T-helper 2 cell treated with Interferon-gamma antibody and Interleukin-4, amounts not matched to agents 5 μg/mL and 100 μg/mL, for 36 hours (primary cell): ENCODE results near the gene SLC15A3.
A peak's percentile ranks its signal among the peaks of the same experiment; 100 is the strongest.

Experiments used
- DNase-seq: peaks from one replicate; pipeline ENCODE4 v3.0.0; 2021; ENCODE audit warnings: low spot score
- H3K27ac Mint-ChIP-seq: one replicate; pipeline ENCODE4 v1.8.0; 2021; ENCODE audit warnings: mild to moderate bottlenecking, mixed read lengths
- H3K27me3 Mint-ChIP-seq: one replicate; pipeline ENCODE4 v1.8.0; 2021; ENCODE audit warnings: low read depth, mixed read lengths
- H3K36me3 Mint-ChIP-seq: one replicate; pipeline ENCODE4 v1.8.0; 2021; ENCODE audit warnings: low read depth, mixed read lengths
- H3K4me1 Mint-ChIP-seq: one replicate; pipeline ENCODE4 v1.8.0; 2021; ENCODE audit warnings: low read depth, mixed read lengths
- H3K4me3 Mint-ChIP-seq: one replicate; pipeline ENCODE4 v1.8.0; 2022; ENCODE audit warnings: mild to moderate bottlenecking, moderate library complexity, mixed read lengths
- H3K9me3 Mint-ChIP-seq: one replicate; pipeline ENCODE4 v1.8.0; 2021; ENCODE audit warnings: mixed read lengths

SLC15A3 gene

GRCh38 chr11:60924906-60925853, 26.8 kb downstream of the SLC15A3 start:
- Mint-ChIP-seq H3K27me3 (peaks cover 35% of the 10 kb centered on the region), H3K4me3 (peak overlapping the region; percentile 59), H3K9me3 (no peaks in the 10 kb centered on the region), H3K27ac (no peak overlapping the region), H3K36me3 (peaks cover 20% of the 10 kb centered on the region), H3K4me1 (peaks cover 4% of the 10 kb centered on the region)
- no peak for DNase-seq

- Mint-ChIP-seq H3K27ac (no peak within 1 kb of the TSS), H3K4me3 (peak within 1 kb of the TSS; percentile 59), H3K27me3 (peaks cover 28% of the 10 kb centered on the region), H3K36me3 (peaks cover 22% of the 10 kb centered on the region), H3K9me3 (no peaks in the 10 kb centered on the region), H3K4me1 (peaks cover 4% of the 10 kb centered on the region)
- DNase-seq = no peak
Measured at GRCh38 chr11:60924110-60924905, 27.7 kb downstream of the SLC15A3 start, which contains the start of gene TMEM132A. TSS of gene TMEM132A (plus strand) at chr11:60924460. CDS start at chr11:60924634, 174 bp downstream.

GRCh38 chr11:60923800-60924109, 28.2 kb downstream of the SLC15A3 start:
- peak overlapping the region; percentile 49 for H3K4me3 Mint-ChIP-seq
- DNase-seq = no peak
- H3K27ac Mint-ChIP-seq = no peak overlapping the region

GRCh38 chr11:60923326-60923725, 28.6 kb downstream of the SLC15A3 start:
- peaks cover 22% of the 10 kb centered on the region for H3K36me3 Mint-ChIP-seq

More at GRCh38 chr11:60923800-60924109, 28.2 kb downstream of the SLC15A3 start:
- Mint-ChIP-seq H3K4me1 (peaks cover 4% of the 10 kb centered on the region), H3K27me3 (peaks cover 26% of the 10 kb centered on the region), H3K9me3 (no peaks in the 10 kb centered on the region), H3K36me3 (peaks cover 22% of the 10 kb centered on the region)

GRCh38 chr11:60922906-60923305, 29.1 kb downstream of the SLC15A3 start:
- H3K4me1 Mint-ChIP-seq = peaks cover 6% of the 10 kb centered on the region
- peaks cover 26% of the 10 kb centered on the region for H3K27me3 Mint-ChIP-seq
- H3K4me3 Mint-ChIP-seq = no peak overlapping the region
- H3K27ac Mint-ChIP-seq = no peak overlapping the region
- no peaks in the 10 kb centered on the region for H3K9me3 Mint-ChIP-seq
- DNase-seq = no peak
- peaks cover 22% of the 10 kb centered on the region for H3K36me3 Mint-ChIP-seq

More at GRCh38 chr11:60923326-60923725, 28.6 kb downstream of the SLC15A3 start:
- Mint-ChIP-seq H3K27ac (no peak overlapping the region), H3K27me3 (peaks cover 26% of the 10 kb centered on the region), H3K9me3 (no peaks in the 10 kb centered on the region), H3K4me1 (peaks cover 6% of the 10 kb centered on the region), H3K4me3 (peak overlapping the region; percentile 54)
- no peak for DNase-seq

GRCh38 chr11:60921777-60922335, 30.1 kb downstream of the SLC15A3 start:
- Mint-ChIP-seq H3K4me1 (peaks cover 11% of the 10 kb centered on the region), H3K4me3 (no peak overlapping the region), H3K27me3 (peaks cover 21% of the 10 kb centered on the region), H3K9me3 (no peaks in the 10 kb centered on the region), H3K27ac (no peak overlapping the region), H3K36me3 (peaks cover 25% of the 10 kb centered on the region)
- no peak for DNase-seq

GRCh38 chr11:60921259-60921658, 30.7 kb downstream of the SLC15A3 start:
- H3K4me3 Mint-ChIP-seq = no peak overlapping the region
- DNase-seq = no peak
- no peaks in the 10 kb centered on the region for H3K9me3 Mint-ChIP-seq
- no peak overlapping the region for H3K27ac Mint-ChIP-seq
- peaks cover 25% of the 10 kb centered on the region for H3K36me3 Mint-ChIP-seq
- H3K4me1 Mint-ChIP-seq = peaks cover 14% of the 10 kb centered on the region
- peaks cover 15% of the 10 kb centered on the region for H3K27me3 Mint-ChIP-seq

- peaks cover 31% of the 10 kb centered on the region for H3K36me3 Mint-ChIP-seq
- peaks cover 21% of the 10 kb centered on the region for H3K4me1 Mint-ChIP-seq
- DNase-seq = no peak
Measured at GRCh38 chr11:60919956-60920355, 32.0 kb downstream of the SLC15A3 start.

GRCh38 chr11:60919320-60919719, 32.7 kb downstream of the SLC15A3 start:
- H3K36me3 Mint-ChIP-seq = peaks cover 31% of the 10 kb centered on the region
- H3K4me3 Mint-ChIP-seq = no peak overlapping the region
- DNase-seq = no peak
- H3K4me1 Mint-ChIP-seq = peaks cover 23% of the 10 kb centered on the region
- H3K9me3 Mint-ChIP-seq = no peaks in the 10 kb centered on the region
- no peak overlapping the region for H3K27ac Mint-ChIP-seq
- H3K27me3 Mint-ChIP-seq = peaks cover 2% of the 10 kb centered on the region

More at GRCh38 chr11:60919956-60920355, 32.0 kb downstream of the SLC15A3 start:
- Mint-ChIP-seq H3K27me3 (peaks cover 3% of the 10 kb centered on the region), H3K4me3 (no peak overlapping the region), H3K27ac (no peak overlapping the region), H3K9me3 (no peaks in the 10 kb centered on the region)

- Mint-ChIP-seq H3K36me3 (peaks cover 28% of the 10 kb centered on the region), H3K27me3 (peaks cover 2% of the 10 kb centered on the region), H3K4me3 (no peak overlapping the region), H3K4me1 (peaks cover 23% of the 10 kb centered on the region), H3K27ac (no peak overlapping the region), H3K9me3 (no peaks in the 10 kb centered on the region)
- no peak for DNase-seq
Measured at GRCh38 chr11:60918939-60919265, 33.1 kb downstream of the SLC15A3 start.

- no peak overlapping the region for H3K27ac Mint-ChIP-seq
- no peak overlapping the region for H3K4me3 Mint-ChIP-seq
- no peak for DNase-seq
- peaks cover 26% of the 10 kb centered on the region for H3K4me1 Mint-ChIP-seq
- peaks cover 26% of the 10 kb centered on the region for H3K36me3 Mint-ChIP-seq
- H3K27me3 Mint-ChIP-seq = peaks cover 2% of the 10 kb centered on the region
- no peaks in the 10 kb centered on the region for H3K9me3 Mint-ChIP-seq
Measured at GRCh38 chr11:60918251-60918938, 33.6 kb downstream of the SLC15A3 start.

GRCh38 chr11:60917267-60917666, 34.7 kb downstream of the SLC15A3 start:
- no peak for DNase-seq
- Mint-ChIP-seq H3K27me3 (no peaks in the 10 kb centered on the region), H3K4me1 (peaks cover 26% of the 10 kb centered on the region), H3K27ac (no peak overlapping the region), H3K36me3 (peaks cover 20% of the 10 kb centered on the region), H3K9me3 (no peaks in the 10 kb centered on the region), H3K4me3 (peak overlapping the region; percentile 33)

- DNase-seq = no peak
- peak overlapping the region; percentile 33 for H3K4me3 Mint-ChIP-seq
- H3K27ac Mint-ChIP-seq = no peak overlapping the region
Measured at GRCh38 chr11:60916669-60917206, 35.2 kb downstream of the SLC15A3 start.

More at GRCh38 chr11:60916669-60917206, 35.2 kb downstream of the SLC15A3 start:
- H3K4me1 Mint-ChIP-seq = peaks cover 30% of the 10 kb centered on the region
- H3K27me3 Mint-ChIP-seq = no peaks in the 10 kb centered on the region
- H3K9me3 Mint-ChIP-seq = no peaks in the 10 kb centered on the region
- H3K36me3 Mint-ChIP-seq = peaks cover 17% of the 10 kb centered on the region
